Endothelial cell of umbilical vein (primary cell): ENCODE data around the gene PHPT1. TPM values are rescaled to one million over a fixed set of nuclear protein-coding genes. Genes with fewer than 3 reads are reported as not detected.
"Not testable (repeated sequence)": the region's sequence is repeated elsewhere in the genome, so short reads cannot be mapped to it uniquely, and the experiment has no call there.

Experiments used
- BruUV-seq: library from RNA; stranded (reverse); fragments of 400-500 nt; replicated peaks from 2 replicates; lab custom pipeline; 2021; lab: Mats Ljungman, UMichigan
- CTCF ChIA-PET: fragments of 300-600, 350-600 bp; sonication (Branson Sonifier 250); formaldehyde crosslinking; loops from one replicate; lab custom pipeline; 2021; ENCODE audit warnings: antibody characterized with exemption, inconsistent platforms; lab: Charles Lee
- POLR2A ChIA-PET: fragments of 300-600, 350-600 bp; sonication (Branson Sonifier 250); formaldehyde crosslinking; loops from one replicate; lab custom pipeline; 2021; ENCODE audit warnings: antibody characterized with exemption, inconsistent platforms; lab: Charles Lee
- DNase-seq: peaks from one replicate; pipeline ENCODE4 v3.0.0-alpha.2; 2011; ENCODE audit warnings: low read depth, low spot score
- FAIRE-seq: peaks from 2 replicates; lab custom pipeline; 2011; peaks lifted over from hg19 to GRCh38; lab: Jason Lieb, UNC
- H2AFZ ChIP-seq: 2 replicates; pipeline ENCODE4 v1.6.0; 2012; ENCODE audit warnings: low read depth, low read length, control low read depth, inconsistent platforms
- H3K27ac ChIP-seq: 2 replicates; pipeline ENCODE4 v1.5.1; 2011; ENCODE audit warnings: low read depth, mild to moderate bottlenecking, control low read depth, low read length, moderate library complexity; ENCODE audit not compliant: insufficient read depth
- H3K27me3 ChIP-seq, 2 experiments: 2 replicates each; pipeline versions ENCODE4 v1.6.0 to v1.6.1; 2011; ENCODE audit warnings: low read length in 2 of 2, mixed read lengths in 1 of 2; ENCODE audit not compliant: control insufficient read depth in 2 of 2, insufficient read depth in 2 of 2
- H3K36me3 ChIP-seq, 2 experiments: 2 replicates in 1 of 2; 3 replicates in 1 of 2; pipeline ENCODE4 v1.5.1; 2011; ENCODE audit warnings: low read length in 2 of 2, mild to moderate bottlenecking in 1 of 2, moderate library complexity in 1 of 2; ENCODE audit not compliant: control insufficient read depth in 2 of 2, insufficient read depth in 2 of 2; ENCODE audit errors: extremely low read depth in 1 of 2
- H3K4me1 ChIP-seq: 3 replicates; pipeline ENCODE4 v1.5.1; 2011; ENCODE audit warnings: mild to moderate bottlenecking, low read length; ENCODE audit not compliant: control insufficient read depth, insufficient read depth; ENCODE audit errors: extremely low read depth
- H3K4me2 ChIP-seq: 2 replicates; pipeline ENCODE4 v1.6.1; 2011; ENCODE audit warnings: low read length, control low read depth, mixed read lengths; ENCODE audit not compliant: insufficient read depth
- H3K4me3 ChIP-seq, 3 experiments: fragments of 200-600 bp in 1 of 3; sonication (generic), shearing (Covaris generic) in 1 of 3; replicated peaks in 1 of 3; 2 replicates each; pipeline ENCODE4 v1.5.1; 2011 to 2016; ENCODE audit warnings: control low read depth in 3 of 3, low read length in 3 of 3, mild to moderate bottlenecking in 2 of 3, inconsistent platforms in 1 of 3, low read depth in 1 of 3, moderate library complexity in 1 of 3; ENCODE audit not compliant: insufficient read depth in 1 of 3
- H3K79me2 ChIP-seq: 2 replicates; pipeline ENCODE4 v1.6.0; 2012; ENCODE audit warnings: low read length, inconsistent platforms; ENCODE audit not compliant: control insufficient read depth, insufficient read depth
- H3K9ac ChIP-seq: replicated peaks from 2 replicates; pipeline ENCODE3; 2011; ENCODE audit warnings: low read length, control low read depth; ENCODE audit not compliant: insufficient read depth; ENCODE audit errors: extremely low read depth
- H3K9me1 ChIP-seq: replicated peaks from 3 replicates; pipeline ENCODE4 v1.6.0; 2011; ENCODE audit warnings: mild to moderate bottlenecking, low read length; ENCODE audit not compliant: control insufficient read depth, insufficient read depth; ENCODE audit errors: extremely low read depth
- H3K9me3 ChIP-seq: replicated peaks from 2 replicates; pipeline ENCODE4 v1.5.1; 2012; ENCODE audit warnings: low read length, inconsistent platforms; ENCODE audit not compliant: control insufficient read depth, insufficient read depth
- H4K20me1 ChIP-seq: replicated peaks from 2 replicates; pipeline ENCODE3; 2011; ENCODE audit warnings: mild to moderate bottlenecking, low read length; ENCODE audit not compliant: control insufficient read depth, insufficient read depth; ENCODE audit errors: extremely low read depth
- CTCF ChIP-seq, 2 donors: IDR thresholded peaks; 1 replicate in 1 of 2; 2 replicates in 1 of 2; pipeline ENCODE4 v1.5.1; 2011; ENCODE audit warnings: low read length in 2 of 2, mild to moderate bottlenecking in 2 of 2, moderate library complexity in 2 of 2, control low read depth in 1 of 2, inconsistent platforms in 1 of 2, low read depth in 1 of 2; ENCODE audit not compliant: insufficient read depth in 1 of 2; ENCODE audit errors: extremely low read depth in 1 of 2
- EZH2 ChIP-seq: IDR thresholded peaks from 2 replicates; pipeline ENCODE4 v1.6.1; 2012; ENCODE audit warnings: borderline replicate concordance, low read depth, mild to moderate bottlenecking, moderate library complexity, low read length, inconsistent platforms; ENCODE audit not compliant: severe bottlenecking
- FOS ChIP-seq: IDR thresholded peaks from 2 replicates; pipeline ENCODE4 v1.6.1; 2011; ENCODE audit warnings: mild to moderate bottlenecking, low read length, moderate library complexity, borderline replicate concordance; ENCODE audit not compliant: insufficient read depth
- GATA2 ChIP-seq: IDR thresholded peaks from 2 replicates; pipeline ENCODE4 v1.7.0; 2011; ENCODE audit warnings: low read depth, mild to moderate bottlenecking, moderate library complexity, mixed read lengths, low read length; ENCODE audit not compliant: insufficient read length, insufficient read depth
- JUN ChIP-seq: IDR thresholded peaks from 2 replicates; pipeline ENCODE4 v1.6.1; 2011; ENCODE audit warnings: borderline replicate concordance, low read depth; ENCODE audit not compliant: insufficient read length, insufficient read depth
- MAX ChIP-seq: IDR thresholded peaks from 2 replicates; pipeline ENCODE4 v1.6.1; 2011; ENCODE audit not compliant: insufficient read depth, insufficient read length
- MYC ChIP-seq: IDR thresholded peaks from one replicate; pipeline ENCODE4 v1.6.1; 2011; ENCODE audit warnings: mild to moderate bottlenecking, low read depth, low read length
- POLR2A ChIP-seq: IDR thresholded peaks from 2 replicates; pipeline ENCODE4 v1.6.1; 2012; ENCODE audit warnings: low read depth, mild to moderate bottlenecking, control low read depth, low read length
- POLR2AphosphoS5 ChIP-seq: IDR thresholded peaks from 2 replicates; pipeline ENCODE4 v1.6.1; 2012; ENCODE audit warnings: low read depth, mild to moderate bottlenecking, control low read depth, low read length, moderate library complexity; ENCODE audit not compliant: insufficient read depth
- dilution Hi-C: fragments of 300-500 bp; cut with MboI; formaldehyde crosslinking; loops from one replicate; pipeline ENCODE4 v1.15.0; 2019; ENCODE audit warnings: low sequenced_read_pairs; ENCODE audit not compliant: extremely low pct_ligation_motif_present
- intact Hi-C: fragments of 100-400 bp; cut with micrococcal nuclease; formaldehyde crosslinking; loops from one replicate; pipeline ENCODE4 v1.10.0; 2022
- polyA plus RNA-seq, 4 experiments: library from polyadenylated mRNA; depleted of rRNA in 3 of 4; stranded (reverse) in 3 of 4; unstranded in 1 of 4; fragments of >200 nt; gene quantifications; 2 replicates each; pipeline versions ENCODE4 v1.2.1 to v1.2.3, GENCODE V29; 2011 to 2012; ENCODE audit warnings: missing spikeins in 1 of 4
- total RNA-seq: library from RNA; stranded (reverse); gene quantifications from 2 replicates; pipeline ENCODE4 v1.2.3, GENCODE V29; 2021

PHPT1 gene
- total and polyA plus RNA-seq, 2 donors (not counting 3 experiments of a cell fraction or from before 2014, with no cell fraction given) = 139 to 319 TPM

- Histone ChIP-seq H3K27me3 (peaks cover 22 to 26% of the 10 kb centered on the region in 2 experiments), H3K9ac (no peak overlapping the region), H3K4me1 (peaks cover 7% of the 10 kb centered on the region), H3K9me1 (no peaks in the 10 kb centered on the region), H3K27ac (no peak overlapping the region), H4K20me1 (no peaks in the 10 kb centered on the region), H2AFZ (no peak overlapping the region), H3K4me2 (no peak overlapping the region), H3K9me3 (no peaks in the 10 kb centered on the region), H3K4me3 (no peak overlapping the region), H3K79me2 (no peaks in the 10 kb centered on the region), H3K36me3 (no peaks in the 10 kb centered on the region)
- DNase-seq (no peak), FAIRE-seq (no peak)
- TF ChIP-seq JUN (no peak), POLR2A (no peak), POLR2AphosphoS5 (no peak), MAX (no peak), GATA2 (no peak), MYC (no peak), FOS (no peak), EZH2 (no peak), CTCF (IDR thresholded peaks at IDR 0.05; ENCODE audit: extremely low read depth in 1 of 2, insufficient read depth in 1 of 2, low read depth in 1 of 2, low read length in 2 of 2) (no peak)
- intact Hi-C loops (no loop called here), dilution Hi-C loops (loop anchor here (25.0 kb wide), 1 partner anchor 135 kb away; the partner anchor contains the start of genes C8G and FBXW5)
- ChIA-PET CTCF (interaction anchor here (1.0 to 2.0 kb wide), 2 partner anchors 9 to 40 kb away, joined by 3 to 8 read pairs; partner anchors contain the start of gene AJM1), POLR2A (interaction anchor here (0.7 kb wide), 1 partner anchor 67 kb away, joined by 3 read pairs; no protein-coding TSS in a partner anchor)
- no TSS peak for BruUV-seq
Measured at GRCh38 chr9:136802321-136802720, 46.9 kb upstream of the PHPT1 start.

GRCh38 chr9:136803009-136803550 lies 46.1 kb upstream of the PHPT1 start:
- H3K4me1 ChIP-seq, H3K27ac ChIP-seq, H3K4me3 ChIP-seq, BruUV-seq, H3K9me1 ChIP-seq, H3K36me3 ChIP-seq, H3K9ac ChIP-seq, H4K20me1 ChIP-seq, intact Hi-C loops, H2AFZ ChIP-seq, DNase-seq, H3K79me2 ChIP-seq, H3K9me3 ChIP-seq, FAIRE-seq, H3K4me2 ChIP-seq: not testable (repeated sequence)
- dilution Hi-C loops = loop anchor here (25.0 kb wide), 1 partner anchor 134 kb away; the partner anchor contains the start of genes C8G and FBXW5
- ChIA-PET CTCF (interaction anchor here (1.0 kb wide), 1 partner anchor 39 kb away, joined by 3 read pairs; the partner anchor contains the start of gene AJM1), POLR2A (interaction anchor here (0.7 kb wide), 1 partner anchor 67 kb away, joined by 3 read pairs; no protein-coding TSS in a partner anchor)
- H3K27me3 ChIP-seq = peaks cover 22 to 23% of the 10 kb centered on the region in 2 experiments
